ENCODE measurements around the gene SEZ6L2.
"Not testable (repeated sequence)": the region's sequence is repeated elsewhere in the genome, so short reads cannot be mapped to it uniquely, and the experiment has no call there.

The SEZ6L2 gene

GRCh38 chr16:29899516-29900101 lies at the start of gene SEZ6L2:
SEZ6L2 (minus strand) TSS chr16:29899550; CDS start chr16:29899019, 531 bp downstream.
- H3K4me3 ChIP-seq (ENCODE audit: low read depth, low read length) = peak within 1 kb of the TSS; percentile 63
- DNase-seq (ENCODE audit: low read depth) = no peak
- no peak for TF ChIP-seq CTCF (IDR thresholded peaks at IDR 0.05; ENCODE audit: low read depth, low read length, missing control alignments)

- no peak for DNase-seq (ENCODE audit: low read depth)
- no peak for TF ChIP-seq CTCF (IDR thresholded peaks at IDR 0.05; ENCODE audit: low read depth, low read length, missing control alignments)
- no peak overlapping the region for H3K4me3 ChIP-seq (ENCODE audit: low read depth, low read length)
Measured at GRCh38 chr16:29947897-29948296, 48.5 kb upstream of the SEZ6L2 start.

GRCh38 chr16:29943846-29944799 lies 44.8 kb upstream of the SEZ6L2 start:
- H3K4me3 ChIP-seq (ENCODE audit: low read depth, low read length) = no peak overlapping the region
- peak; percentile 11 for TF ChIP-seq CTCF (IDR thresholded peaks at IDR 0.05; ENCODE audit: low read depth, low read length, missing control alignments)
- no peak for DNase-seq (ENCODE audit: low read depth)

GRCh38 chr16:29940656-29941055 lies 41.3 kb upstream of the SEZ6L2 start:
- TF ChIP-seq CTCF (IDR thresholded peaks at IDR 0.05; ENCODE audit: low read depth, low read length, missing control alignments) = no peak
- no peak for DNase-seq (ENCODE audit: low read depth)
- H3K4me3 ChIP-seq (ENCODE audit: low read depth, low read length) = no peak overlapping the region

- H3K4me3 ChIP-seq (ENCODE audit: low read depth, low read length); DNase-seq (ENCODE audit: low read depth): not testable (repeated sequence)
Measured at GRCh38 chr16:29931750-29932149, 32.4 kb upstream of the SEZ6L2 start.

GRCh38 chr16:29927070-29927905 lies 27.9 kb upstream of the SEZ6L2 start:
- H3K4me3 ChIP-seq (ENCODE audit: low read depth, low read length) = peak overlapping the region; percentile 88; the same call in 1 of the 2 replicates
- DNase-seq (ENCODE audit: low read depth) = no peak
- TF ChIP-seq CTCF (IDR thresholded peaks at IDR 0.05; ENCODE audit: low read depth, low read length, missing control alignments) = no peak

- no peak for TF ChIP-seq CTCF (IDR thresholded peaks at IDR 0.05; ENCODE audit: low read depth, low read length, missing control alignments)
- no peak for DNase-seq (ENCODE audit: low read depth)
- peak overlapping the region; percentile 88 for H3K4me3 ChIP-seq (ENCODE audit: low read depth, low read length)
Measured at GRCh38 chr16:29926711-29927052, 27.3 kb upstream of the SEZ6L2 start.
